AG09309 (cell line): Measurements from ENCODE around the gene POLQ.
"Not testable (repeated sequence)": the region's sequence is repeated elsewhere in the genome, so short reads cannot be mapped to it uniquely, and the experiment has no call there.

Source experiments
- DNase-seq: peaks from one replicate; pipeline ENCODE4 v3.0.0-alpha.2; 2010; ENCODE audit warnings: low read depth
- H3K4me3 ChIP-seq: 2 replicates; pipeline ENCODE4 v1.5.1; 2011; ENCODE audit warnings: mild to moderate bottlenecking, low read depth, low read length, moderate library complexity; ENCODE audit not compliant: control insufficient read depth
- CTCF ChIP-seq: IDR thresholded peaks from 2 replicates; pipeline ENCODE4 v1.5.1; 2011; ENCODE audit warnings: mild to moderate bottlenecking, low read depth, low read length, inconsistent platforms; ENCODE audit not compliant: insufficient read depth, control insufficient read depth; ENCODE audit errors: missing control alignments

POLQ gene

GRCh38 chr3:121481106-121481880 is 64.5 kb downstream of the POLQ start:
- TF ChIP-seq CTCF = no peak
- H3K4me3 ChIP-seq = no peak overlapping the region
- no peak for DNase-seq

- no peak for TF ChIP-seq CTCF
- H3K4me3 ChIP-seq = no peak overlapping the region
- DNase-seq = peak; percentile 58
Measured at GRCh38 chr3:121477589-121477988, 68.2 kb downstream of the POLQ start.

- DNase-seq = no peak
- H3K4me3 ChIP-seq = no peak overlapping the region
- no peak for TF ChIP-seq CTCF
Measured at GRCh38 chr3:121473001-121473400, 72.8 kb downstream of the POLQ start.

- H3K4me3 ChIP-seq = no peak overlapping the region
- TF ChIP-seq CTCF = no peak
- DNase-seq = no peak
Measured at GRCh38 chr3:121467085-121467484, 78.7 kb downstream of the POLQ start.

- no peak for TF ChIP-seq CTCF
- DNase-seq = no peak
- no peak overlapping the region for H3K4me3 ChIP-seq
Measured at GRCh38 chr3:121463745-121464144, 82.0 kb downstream of the POLQ start.

- no peak for TF ChIP-seq CTCF
- no peak for DNase-seq
Measured at GRCh38 chr3:121462565-121462964, 83.2 kb downstream of the POLQ start.

GRCh38 chr3:121451752-121452151 is 94.0 kb downstream of the POLQ start:
- H3K4me3 ChIP-seq, DNase-seq: not testable (repeated sequence)

More at GRCh38 chr3:121462565-121462964, 83.2 kb downstream of the POLQ start:
- no peak overlapping the region for H3K4me3 ChIP-seq
